ENCODE results near the gene RAPGEF4.

DNA sequence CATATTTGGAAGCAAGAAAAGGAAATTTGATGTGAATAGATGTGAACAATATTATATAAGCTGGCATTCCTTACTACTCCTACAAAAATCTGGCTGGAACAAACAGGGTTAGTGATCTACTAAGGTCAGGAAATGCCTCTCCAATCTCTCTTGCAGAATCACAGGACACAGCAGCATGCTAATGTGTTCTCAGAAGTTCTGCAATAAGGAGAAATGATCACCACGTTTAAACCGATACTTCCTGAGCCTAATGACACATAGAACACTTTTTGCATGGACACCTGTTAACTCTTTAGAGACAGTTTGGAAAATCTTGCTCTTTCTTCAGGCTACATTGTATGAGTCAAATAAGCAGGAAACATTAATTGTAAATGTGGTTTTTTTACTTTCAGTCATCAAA, 250.4 kb downstream of the RAPGEF4 start:
- TF ChIP-seq EZH2 (IDR thresholded peaks at IDR 0.05) (no peak), POLR2AphosphoS5 (IDR thresholded peaks at IDR 0.05; ENCODE audit: borderline replicate concordance, low read depth, low read length) (no peak), FOXP2 (optimal IDR thresholded peaks at IDR 0.05; ENCODE audit: control extremely low read depth, extremely low read length, insufficient read depth) (no peak)

Data from SK-N-MC (cell line).